ENCODE measurements around the gene NHLRC2.

Gene NHLRC2

GRCh38 chr10:113849140-113849803 is 5.2 kb upstream of the NHLRC2 start:
- no peak overlapping the region for H3K9ac ChIP-seq (ENCODE audit: low read depth, low read length)
- no peaks in the 10 kb centered on the region for H3K36me3 ChIP-seq (ENCODE audit: insufficient read depth, low read length)
- no peaks in the 10 kb centered on the region for H3K9me3 ChIP-seq (ENCODE audit: control insufficient read depth, insufficient read depth, low read length)
- H3K4me1 ChIP-seq (ENCODE audit: insufficient read depth, low read length) = peaks cover 3% of the 10 kb centered on the region

GRCh38 chr10:113849946-113850345 is 4.5 kb upstream of the NHLRC2 start:
- H3K9me3 ChIP-seq (ENCODE audit: control insufficient read depth, insufficient read depth, low read length) = no peaks in the 10 kb centered on the region
- H3K36me3 ChIP-seq (ENCODE audit: insufficient read depth, low read length) = no peaks in the 10 kb centered on the region
- H3K9ac ChIP-seq (ENCODE audit: low read depth, low read length) = no peak overlapping the region
- no peaks in the 10 kb centered on the region for H3K4me1 ChIP-seq (ENCODE audit: insufficient read depth, low read length)

- Histone ChIP-seq H3K36me3 (ENCODE audit: insufficient read depth, low read length) (no peaks in the 10 kb centered on the region), H3K9me3 (ENCODE audit: control insufficient read depth, insufficient read depth, low read length) (no peaks in the 10 kb centered on the region), H3K9ac (ENCODE audit: low read depth, low read length) (peak overlapping the region; percentile 100), H3K4me1 (ENCODE audit: insufficient read depth, low read length) (no peaks in the 10 kb centered on the region)
Measured at GRCh38 chr10:113853578-113854012, 866 bp upstream of the NHLRC2 start.

GRCh38 chr10:113854761-113855588 is 514 bp downstream of the NHLRC2 start:
- no peaks in the 10 kb centered on the region for H3K4me1 ChIP-seq (ENCODE audit: insufficient read depth, low read length)
- peak overlapping the region; percentile 100 for H3K9ac ChIP-seq (ENCODE audit: low read depth, low read length)
- no peaks in the 10 kb centered on the region for H3K9me3 ChIP-seq (ENCODE audit: control insufficient read depth, insufficient read depth, low read length)
- H3K36me3 ChIP-seq (ENCODE audit: insufficient read depth, low read length) = 0 out of 2 replicates have a peak, but pooled peaks cover 2% of the 10 kb centered on the region

GRCh38 chr10:113856563-113856962 is 2.1 kb downstream of the NHLRC2 start:
- H3K4me1 ChIP-seq (ENCODE audit: insufficient read depth, low read length) = no peaks in the 10 kb centered on the region
- H3K9me3 ChIP-seq (ENCODE audit: control insufficient read depth, insufficient read depth, low read length) = no peaks in the 10 kb centered on the region; the same call in 1 of the 2 replicates
- 0 out of 2 replicates have a peak overlapping the region, but pooled peaks have one; percentile 100 for H3K9ac ChIP-seq (ENCODE audit: low read depth, low read length)
- H3K36me3 ChIP-seq (ENCODE audit: insufficient read depth, low read length) = 0 out of 2 replicates have a peak, but pooled peaks cover 2% of the 10 kb centered on the region

- H3K4me1 ChIP-seq (ENCODE audit: insufficient read depth, low read length) = no peaks in the 10 kb centered on the region
- no peaks in the 10 kb centered on the region; the same call in 1 of the 2 replicates for H3K9me3 ChIP-seq (ENCODE audit: control insufficient read depth, insufficient read depth, low read length)
- H3K9ac ChIP-seq (ENCODE audit: low read depth, low read length) = no peak overlapping the region
- H3K36me3 ChIP-seq (ENCODE audit: insufficient read depth, low read length) = 0 out of 2 replicates have a peak, but pooled peaks cover 2% of the 10 kb centered on the region
Measured at GRCh38 chr10:113857210-113857609, 2.7 kb downstream of the NHLRC2 start.

- 0 out of 2 replicates have a peak, but pooled peaks cover 2% of the 10 kb centered on the region for H3K36me3 ChIP-seq (ENCODE audit: insufficient read depth, low read length)
- H3K9ac ChIP-seq (ENCODE audit: low read depth, low read length) = no peak overlapping the region
- no peaks in the 10 kb centered on the region for H3K4me1 ChIP-seq (ENCODE audit: insufficient read depth, low read length)
- H3K9me3 ChIP-seq (ENCODE audit: control insufficient read depth, insufficient read depth, low read length) = no peaks in the 10 kb centered on the region; the same call in 1 of the 2 replicates
Measured at GRCh38 chr10:113858541-113858940, 4.1 kb downstream of the NHLRC2 start.

GRCh38 chr10:113859261-113859660 is 4.8 kb downstream of the NHLRC2 start:
- H3K9ac ChIP-seq (ENCODE audit: low read depth, low read length) = no peak overlapping the region
- 0 out of 2 replicates have a peak, but pooled peaks cover 2% of the 10 kb centered on the region for H3K36me3 ChIP-seq (ENCODE audit: insufficient read depth, low read length)
- H3K9me3 ChIP-seq (ENCODE audit: control insufficient read depth, insufficient read depth, low read length) = no peaks in the 10 kb centered on the region; the same call in 1 of the 2 replicates
- no peaks in the 10 kb centered on the region for H3K4me1 ChIP-seq (ENCODE audit: insufficient read depth, low read length)

GRCh38 chr10:113865901-113866300 is 11.4 kb downstream of the NHLRC2 start:
- Histone ChIP-seq H3K36me3 (ENCODE audit: insufficient read depth, low read length) (0 out of 2 replicates have a peak, but pooled peaks cover 6% of the 10 kb centered on the region), H3K9ac (ENCODE audit: low read depth, low read length) (no peak overlapping the region), H3K9me3 (ENCODE audit: control insufficient read depth, insufficient read depth, low read length) (no peaks in the 10 kb centered on the region), H3K4me1 (ENCODE audit: insufficient read depth, low read length) (no peaks in the 10 kb centered on the region)

GRCh38 chr10:113866551-113867394 is 12.3 kb downstream of the NHLRC2 start:
- H3K4me1 ChIP-seq (ENCODE audit: insufficient read depth, low read length) = no peaks in the 10 kb centered on the region
- 0 out of 2 replicates have a peak, but pooled peaks cover 6% of the 10 kb centered on the region for H3K36me3 ChIP-seq (ENCODE audit: insufficient read depth, low read length)
- H3K9me3 ChIP-seq (ENCODE audit: control insufficient read depth, insufficient read depth, low read length) = no peaks in the 10 kb centered on the region; the same call in 1 of the 2 replicates
- no peak overlapping the region for H3K9ac ChIP-seq (ENCODE audit: low read depth, low read length)

- Histone ChIP-seq H3K9me3 (ENCODE audit: control insufficient read depth, insufficient read depth, low read length) (no peaks in the 10 kb centered on the region; the same call in 1 of the 2 replicates), H3K4me1 (ENCODE audit: insufficient read depth, low read length) (no peaks in the 10 kb centered on the region), H3K9ac (ENCODE audit: low read depth, low read length) (no peak overlapping the region), H3K36me3 (ENCODE audit: insufficient read depth, low read length) (peaks cover 6% of the 10 kb centered on the region; the same call in 1 of the 2 replicates)
Measured at GRCh38 chr10:113867904-113868303, 13.4 kb downstream of the NHLRC2 start.

GRCh38 chr10:113869789-113870188 is 15.3 kb downstream of the NHLRC2 start:
- Histone ChIP-seq H3K9ac (ENCODE audit: low read depth, low read length) (no peak overlapping the region), H3K36me3 (ENCODE audit: insufficient read depth, low read length) (peaks cover 6% of the 10 kb centered on the region; the same call in 1 of the 2 replicates), H3K4me1 (ENCODE audit: insufficient read depth, low read length) (no peaks in the 10 kb centered on the region), H3K9me3 (ENCODE audit: control insufficient read depth, insufficient read depth, low read length) (no peaks in the 10 kb centered on the region; the same call in 1 of the 2 replicates)

GRCh38 chr10:113872139-113873030 is 17.9 kb downstream of the NHLRC2 start:
- H3K9ac ChIP-seq (ENCODE audit: low read depth, low read length) = no peak overlapping the region
- no peaks in the 10 kb centered on the region for H3K4me1 ChIP-seq (ENCODE audit: insufficient read depth, low read length)
- no peaks in the 10 kb centered on the region; the same call in 1 of the 2 replicates for H3K9me3 ChIP-seq (ENCODE audit: control insufficient read depth, insufficient read depth, low read length)
- H3K36me3 ChIP-seq (ENCODE audit: insufficient read depth, low read length) = peaks cover 6% of the 10 kb centered on the region; the same call in 1 of the 2 replicates

Data from ES-I3 (cell line).